Upper lobe of left lung (tissue), 6 donors: ENCODE data around the gene SMAD1. TPM values are rescaled to one million over a fixed set of nuclear protein-coding genes. Genes with fewer than 3 reads are reported as not detected.

Source experiments
- ATAC-seq, 2 donors: fragments of 200-7000 bp; cut with Tn5 transposase; one replicate each; pipeline ENCODE4 v1.9.1; 2022; ENCODE audit warnings: mild to moderate bottlenecking in 2 of 2, moderate library complexity in 2 of 2; ENCODE audit not compliant: low FRiP score in 2 of 2
- DNase-seq, 2 donors: peaks; one replicate each; pipeline ENCODE4 v3.0.0-alpha.2; 2019 to 2020
- H3K27ac ChIP-seq, 4 donors: fragments of 200-600 bp; sonication (generic); one replicate each; pipeline ENCODE4 v1.5.1; 2016 to 2019
- H3K27me3 ChIP-seq, 4 donors: fragments of 200-600 bp; sonication (generic); one replicate each; pipeline ENCODE4 v1.5.1; 2017 to 2019
- H3K36me3 ChIP-seq, 4 donors: fragments of 200-600 bp; sonication (generic); one replicate each; pipeline ENCODE4 v1.5.1; 2016 to 2019
- H3K4me1 ChIP-seq, 4 donors: fragments of 200-600 bp; sonication (generic); one replicate each; pipeline ENCODE4 v1.5.1; 2018 to 2019
- H3K4me3 ChIP-seq, 4 donors: fragments of 200-600 bp; sonication (generic); one replicate each; pipeline ENCODE4 v1.5.1; 2017 to 2019; ENCODE audit warnings: mild to moderate bottlenecking in 2 of 4, moderate library complexity in 1 of 4
- H3K9me3 ChIP-seq, 4 donors: fragments of 200-600 bp; sonication (generic); one replicate each; pipeline ENCODE4 v1.5.1; 2018 to 2019
- EP300 ChIP-seq, 4 donors: sonication (generic); formaldehyde crosslinking; IDR thresholded peaks; one replicate each; pipeline ENCODE4 v1.5.1; 2017; ENCODE audit warnings: antibody characterized with exemption in 4 of 4, control low read depth in 2 of 4
- POLR2A ChIP-seq, 4 donors: fragments of 450-650 bp; IDR thresholded peaks; one replicate each; pipeline ENCODE4 v1.5.1; 2016 to 2017; ENCODE audit warnings: antibody characterized with exemption in 4 of 4, mild to moderate bottlenecking in 2 of 4
- POLR2AphosphoS5 ChIP-seq, 2 donors: sonication (generic); formaldehyde crosslinking; IDR thresholded peaks; one replicate each; pipeline ENCODE4 v1.5.1; 2017; ENCODE audit warnings: antibody characterized with exemption in 2 of 2
- WGBS, 2 donors: methylation state at CpG; one replicate each; pipeline ENCODE4 v1.1.5; 2017 to 2018; 5-methylcytosine and 5-hydroxymethylcytosine counted together
- total RNA-seq, 6 donors: library from RNA; depleted of rRNA in 4 of 6; stranded (reverse); fragments of >200 nt in 4 of 6; gene quantifications; one replicate each; pipeline versions ENCODE4 v1.1.0 to v1.2.1, GENCODE V29; 2016 to 2021
- TF ChIP-seq, protein P1 (sequence below), 6 experiments: fragments of 450-650 bp in 4 of 6; fragments of 200-600 bp in 2 of 6; sonication (generic) in 2 of 6; IDR thresholded peaks; one replicate each; pipeline ENCODE4 v1.5.1; 2016 to 2019; ENCODE audit warnings: antibody characterized with exemption in 6 of 6
- donor health status: DM: no; HTN: no; CAD: no; lungs with moderate emphysema.
- donor health status: DM: no; HTN: yes; CAD: no; lungs with severe emphysema.

SMAD1 gene
- total RNA-seq, 6 donors from 2014 or later, result 7.2 to 39.8 (median 21.9) TPM

- peak; percentile 52 to 76 for ATAC-seq
- no peaks in the 10 kb centered on the region for H3K9me3 ChIP-seq
- peak; percentile 50 to 91 for DNase-seq
- TF ChIP-seq EP300 (IDR thresholded peaks at IDR 0.05) (no peak), POLR2A (IDR thresholded peaks at IDR 0.05) (peak in 1 of 4 donors; percentile 29), POLR2AphosphoS5 (IDR thresholded peaks at IDR 0.05) (no peak)
- peak overlapping the region; percentile 78 to 88 (median 86) for H3K4me3 ChIP-seq
- H3K27me3 ChIP-seq, result no peaks in the 10 kb centered on the region
- H3K4me1 ChIP-seq, result peaks cover 6 to 29% (median 13%) of the 10 kb centered on the region in 4 donors
- 0 to 1% methylated on average over 20 to 56 of the region's 73 CpGs for WGBS, 2 donors
- H3K36me3 ChIP-seq, result no peaks in the 10 kb centered on the region
- H3K27ac ChIP-seq, result peak overlapping the region; percentile 85 to 97 (median 94)
These were observed 770 bp downstream of the SMAD1 start for GRCh38 chr4:145482209-145483037.

GRCh38 chr4:145483514-145483913 is 1.9 kb downstream of the SMAD1 start:
- DNase-seq (no peak), ATAC-seq (no peak)
- TF ChIP-seq, protein P1, sequence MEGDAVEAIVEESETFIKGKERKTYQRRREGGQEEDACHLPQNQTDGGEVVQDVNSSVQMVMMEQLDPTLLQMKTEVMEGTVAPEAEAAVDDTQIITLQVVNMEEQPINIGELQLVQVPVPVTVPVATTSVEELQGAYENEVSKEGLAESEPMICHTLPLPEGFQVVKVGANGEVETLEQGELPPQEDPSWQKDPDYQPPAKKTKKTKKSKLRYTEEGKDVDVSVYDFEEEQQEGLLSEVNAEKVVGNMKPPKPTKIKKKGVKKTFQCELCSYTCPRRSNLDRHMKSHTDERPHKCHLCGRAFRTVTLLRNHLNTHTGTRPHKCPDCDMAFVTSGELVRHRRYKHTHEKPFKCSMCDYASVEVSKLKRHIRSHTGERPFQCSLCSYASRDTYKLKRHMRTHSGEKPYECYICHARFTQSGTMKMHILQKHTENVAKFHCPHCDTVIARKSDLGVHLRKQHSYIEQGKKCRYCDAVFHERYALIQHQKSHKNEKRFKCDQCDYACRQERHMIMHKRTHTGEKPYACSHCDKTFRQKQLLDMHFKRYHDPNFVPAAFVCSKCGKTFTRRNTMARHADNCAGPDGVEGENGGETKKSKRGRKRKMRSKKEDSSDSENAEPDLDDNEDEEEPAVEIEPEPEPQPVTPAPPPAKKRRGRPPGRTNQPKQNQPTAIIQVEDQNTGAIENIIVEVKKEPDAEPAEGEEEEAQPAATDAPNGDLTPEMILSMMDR (IDR thresholded peaks at IDR 0.05), result no peak
- TF ChIP-seq EP300 (IDR thresholded peaks at IDR 0.05), result no peak
- TF ChIP-seq POLR2AphosphoS5 (IDR thresholded peaks at IDR 0.05), result no peak
- no peak for TF ChIP-seq POLR2A (IDR thresholded peaks at IDR 0.05)
- WGBS, 2 donors, result 41 to 56% methylated on average over 3 of the region's 3 CpGs
- Histone ChIP-seq H3K27ac (no peak overlapping the region), H3K9me3 (no peaks in the 10 kb centered on the region), H3K4me1 (peaks cover 8 to 29% (median 14%) of the 10 kb centered on the region in 4 donors), H3K4me3 (peak overlapping the region in 3 of 4 donors; percentile 78 to 87 (median 86)), H3K36me3 (no peaks in the 10 kb centered on the region), H3K27me3 (no peaks in the 10 kb centered on the region)

GRCh38 chr4:145484225-145484846 is 2.7 kb downstream of the SMAD1 start:
- ATAC-seq (no peak), DNase-seq (no peak)
- no peak for TF ChIP-seq EP300 (IDR thresholded peaks at IDR 0.05)
- TF ChIP-seq, protein P1 (IDR thresholded peaks at IDR 0.05), result no peak
- no peak for TF ChIP-seq POLR2A (IDR thresholded peaks at IDR 0.05)
- no peak for TF ChIP-seq POLR2AphosphoS5 (IDR thresholded peaks at IDR 0.05)
- H3K27me3 ChIP-seq, result no peaks in the 10 kb centered on the region
- no peaks in the 10 kb centered on the region for H3K36me3 ChIP-seq
- no peak overlapping the region for H3K27ac ChIP-seq
- H3K4me1 ChIP-seq, result peaks cover 8 to 29% (median 14%) of the 10 kb centered on the region in 4 donors
- H3K4me3 ChIP-seq, result no peak overlapping the region
- 86 to 87% methylated on average over 2 of the region's 2 CpGs for WGBS, 2 donors
- H3K9me3 ChIP-seq, result no peaks in the 10 kb centered on the region

- TF ChIP-seq, protein P1 (IDR thresholded peaks at IDR 0.05), result no peak
- TF ChIP-seq POLR2AphosphoS5 (IDR thresholded peaks at IDR 0.05) (no peak), POLR2A (IDR thresholded peaks at IDR 0.05) (no peak)
- Histone ChIP-seq H3K9me3 (no peaks in the 10 kb centered on the region), H3K4me3 (no peak overlapping the region), H3K27ac (no peak overlapping the region), H3K36me3 (no peaks in the 10 kb centered on the region), H3K27me3 (no peaks in the 10 kb centered on the region), H3K4me1 (peaks cover 8 to 29% (median 14%) of the 10 kb centered on the region in 4 donors)
- WGBS, 2 donors, result 91 to 95% methylated on average over 9 of the region's 9 CpGs
- DNase-seq (no peak), ATAC-seq (no peak)
These were observed 3.5 kb downstream of the SMAD1 start for GRCh38 chr4:145485120-145485519.

- TF ChIP-seq POLR2AphosphoS5 (IDR thresholded peaks at IDR 0.05) (no peak), POLR2A (IDR thresholded peaks at IDR 0.05) (no peak), EP300 (IDR thresholded peaks at IDR 0.05) (no peak)
- TF ChIP-seq, protein P1 (IDR thresholded peaks at IDR 0.05), result no peak
- 59 to 68% methylated on average over 3 of the region's 3 CpGs for WGBS, 2 donors
- no peak for ATAC-seq
- Histone ChIP-seq H3K36me3 (no peaks in the 10 kb centered on the region), H3K9me3 (no peaks in the 10 kb centered on the region), H3K4me1 (peaks cover 4 to 20% (median 10%) of the 10 kb centered on the region in 4 donors), H3K27me3 (no peaks in the 10 kb centered on the region), H3K27ac (no peak overlapping the region), H3K4me3 (no peak overlapping the region)
- DNase-seq, result no peak
These were observed 5.0 kb downstream of the SMAD1 start for GRCh38 chr4:145486603-145487002.
